ENCODE data around the gene IFNL1. TPM values are rescaled to one million over a fixed set of nuclear protein-coding genes. Genes with fewer than 3 reads are reported as not detected.
"Not testable (repeated sequence)": the region's sequence is repeated elsewhere in the genome, so short reads cannot be mapped to it uniquely, and the experiment has no call there.

The IFNL1 gene
- not detected for polyA plus RNA-seq (2013, experiment 1 of 2; ENCODE audit: insufficient read length)
- not detected for polyA plus RNA-seq (2013, experiment 2 of 2; ENCODE audit: insufficient read length)

DNA sequence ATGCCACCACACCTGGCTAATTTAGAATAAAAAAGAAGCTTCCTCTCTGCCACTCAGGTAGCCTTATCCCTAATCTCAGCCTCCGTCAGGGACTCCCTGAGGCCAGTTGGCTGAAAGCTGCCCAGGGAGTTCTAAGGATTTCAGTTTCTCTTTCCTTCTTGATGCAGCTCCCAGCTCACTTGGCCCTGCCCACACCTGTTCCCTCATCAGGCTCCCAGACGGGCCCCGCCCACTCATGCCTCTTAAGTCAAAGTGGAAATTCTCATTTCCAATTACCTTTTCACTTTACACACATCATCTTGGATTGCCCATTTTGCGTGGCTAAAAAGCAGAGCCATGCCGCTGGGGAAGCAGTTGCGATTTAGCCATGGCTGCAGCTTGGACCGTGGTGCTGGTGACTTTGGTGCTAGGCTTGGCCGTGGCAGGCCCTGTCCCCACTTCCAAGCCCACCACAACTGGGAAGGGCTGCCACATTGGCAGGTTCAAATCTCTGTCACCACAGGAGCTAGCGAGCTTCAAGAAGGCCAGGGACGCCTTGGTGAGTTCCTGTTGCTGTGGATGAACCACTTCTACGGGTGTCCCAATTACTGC is at the start of gene IFNL1:
TSS of gene IFNL1 (plus strand) at position 353 of the 591 bp plus-strand sequence. CDS start at position 368, 15 bp downstream.
- DNase-seq = no peak

DNA sequence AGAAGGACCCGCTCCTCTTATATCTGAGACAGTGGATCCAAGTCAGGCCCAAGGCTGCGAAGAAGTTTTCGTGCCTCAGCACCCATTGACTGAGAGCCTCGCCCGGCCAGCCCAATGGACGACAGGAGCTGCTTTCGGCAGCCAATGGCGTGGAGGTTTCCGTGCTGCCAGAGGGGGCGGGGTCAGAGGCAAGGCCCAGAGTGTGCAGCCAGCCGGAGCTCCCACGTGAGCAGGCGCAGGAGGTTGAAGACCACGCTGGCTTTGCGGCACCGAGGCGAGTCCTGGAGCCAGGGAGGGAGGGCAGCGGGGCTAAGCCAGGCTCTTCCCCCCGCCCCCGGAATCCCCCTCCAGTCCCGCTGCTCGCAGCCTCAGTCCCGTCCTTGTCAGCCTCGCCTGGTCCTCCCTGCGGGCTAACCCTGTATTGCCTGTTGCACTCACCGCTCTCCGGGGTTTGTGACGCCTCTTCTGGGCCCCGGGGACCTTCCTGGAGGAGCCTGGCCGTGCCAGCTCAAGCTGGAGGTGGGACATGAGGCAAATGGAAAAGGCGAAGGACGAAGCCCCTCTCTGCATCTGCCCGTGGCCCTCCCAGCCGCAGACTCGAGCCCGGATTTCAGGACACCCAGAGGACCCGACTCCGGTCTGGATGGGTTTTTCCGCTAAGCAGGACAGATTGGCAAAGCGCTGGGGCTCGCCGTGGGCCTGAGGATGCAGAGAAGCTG is 49.1 kb upstream of the IFNL1 start:
- DNase-seq = peak; percentile 14

DNA sequence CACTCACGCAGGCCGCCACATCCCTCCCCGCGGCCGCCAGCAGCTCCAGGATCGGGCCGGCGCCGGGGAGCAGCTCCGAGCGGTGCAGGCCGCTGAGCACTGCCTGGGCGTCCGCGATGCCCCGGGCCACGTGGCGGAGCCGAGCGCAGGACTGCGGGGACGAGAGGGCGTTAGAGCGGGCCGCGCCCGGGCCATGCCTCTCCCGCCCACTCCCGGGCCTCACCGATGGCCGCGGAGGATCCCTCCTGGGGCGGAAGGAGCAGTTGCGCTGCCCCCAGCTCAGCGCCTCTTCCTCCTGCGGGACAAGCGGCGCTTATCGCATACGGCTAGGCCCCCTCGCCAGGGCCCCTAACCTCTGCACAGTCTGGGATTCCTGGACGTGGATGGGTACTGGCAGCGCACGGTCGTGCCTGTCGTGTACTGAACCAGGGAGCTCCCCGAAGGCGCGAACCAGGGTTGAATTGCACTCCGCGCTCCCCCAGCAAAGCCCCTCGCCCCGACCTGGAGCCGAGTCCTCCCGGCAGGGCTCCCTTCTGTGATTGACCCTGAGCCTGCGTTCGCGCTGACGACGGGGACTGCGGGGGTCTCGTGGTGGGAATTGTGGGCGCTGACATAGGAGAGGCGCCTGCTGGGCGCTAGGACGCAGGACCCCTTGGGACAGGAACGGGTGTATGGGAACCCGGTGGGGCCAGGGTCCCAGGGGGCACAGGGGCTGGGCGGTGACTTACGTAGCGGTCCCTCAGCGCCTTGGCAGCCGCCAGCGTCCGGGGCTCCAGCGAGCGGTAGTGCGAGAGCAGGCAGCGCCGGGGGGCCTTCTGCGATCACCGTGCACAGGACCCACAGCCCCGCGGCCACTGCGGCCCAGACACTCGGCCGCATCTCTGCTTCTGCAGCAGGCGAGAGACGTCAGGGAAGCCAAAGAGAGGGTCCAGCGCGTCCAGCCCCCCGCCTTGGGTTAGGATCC is 48.2 kb upstream of the IFNL1 start:
- peak; percentile 14 for DNase-seq

DNA sequence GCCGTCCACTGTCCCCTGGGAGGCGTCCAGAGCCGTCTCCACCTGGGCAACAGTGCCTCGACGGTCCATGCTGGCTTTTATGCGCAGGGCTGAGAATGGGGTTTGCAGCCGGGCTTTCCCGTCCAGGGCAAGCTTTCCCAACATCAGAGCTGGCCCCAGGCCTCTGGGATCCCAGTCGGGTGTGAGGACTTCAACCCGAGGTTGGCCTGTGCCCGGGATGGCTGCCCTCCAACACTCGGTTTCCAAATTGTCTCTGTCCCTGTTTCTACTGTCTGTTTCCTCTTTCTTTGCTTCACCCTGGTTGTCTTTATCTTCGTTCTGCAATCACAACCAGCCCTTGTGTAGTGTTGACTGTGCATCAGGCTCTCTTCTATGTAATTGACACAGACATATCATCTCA is 47.4 kb upstream of the IFNL1 start, which contains the start of gene IFNL4:
TSS of gene IFNL4 (minus strand) at position 51 of the 400 bp plus-strand sequence.
- DNase-seq = no peak

DNA sequence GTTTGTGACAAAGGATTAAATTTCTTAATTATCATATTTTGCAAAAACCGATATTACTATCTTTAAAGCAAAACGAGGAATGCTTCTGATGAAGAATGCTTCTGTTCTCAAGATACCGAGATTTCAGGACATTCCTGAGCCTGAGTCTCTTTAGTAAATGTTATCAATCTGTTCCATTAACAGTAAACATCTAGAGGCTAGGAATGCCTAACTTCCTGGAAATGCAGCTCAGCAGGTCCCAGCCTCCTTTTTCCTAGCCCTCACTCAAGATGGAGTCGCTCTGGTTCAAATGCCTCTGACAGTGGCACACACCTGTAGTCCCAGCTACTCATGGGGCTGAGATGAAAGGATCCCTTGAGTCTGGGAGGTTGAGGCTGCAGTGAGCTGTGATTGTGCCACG is 45.1 kb upstream of the IFNL1 start:
- DNase-seq = no peak

DNA sequence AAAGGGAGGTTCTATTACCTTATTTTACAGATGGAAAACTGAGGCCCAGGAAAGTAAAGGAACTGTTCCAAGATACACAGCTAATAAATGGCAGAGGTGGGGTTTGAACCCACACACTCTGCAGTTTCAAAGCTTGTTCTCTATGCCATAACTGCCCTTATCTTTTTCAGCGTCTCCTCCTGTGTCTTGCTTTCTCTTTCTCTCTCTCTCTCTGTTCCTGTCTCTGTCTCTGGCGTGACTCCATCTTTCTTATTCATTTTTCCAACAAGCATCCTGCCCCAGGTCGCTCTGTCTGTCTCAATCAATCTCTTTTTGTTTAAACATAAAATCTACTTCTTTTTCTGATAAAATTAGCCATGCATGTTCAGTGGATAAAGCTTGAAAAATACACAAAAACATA is 44.4 kb upstream of the IFNL1 start:
- DNase-seq = no peak

DNA sequence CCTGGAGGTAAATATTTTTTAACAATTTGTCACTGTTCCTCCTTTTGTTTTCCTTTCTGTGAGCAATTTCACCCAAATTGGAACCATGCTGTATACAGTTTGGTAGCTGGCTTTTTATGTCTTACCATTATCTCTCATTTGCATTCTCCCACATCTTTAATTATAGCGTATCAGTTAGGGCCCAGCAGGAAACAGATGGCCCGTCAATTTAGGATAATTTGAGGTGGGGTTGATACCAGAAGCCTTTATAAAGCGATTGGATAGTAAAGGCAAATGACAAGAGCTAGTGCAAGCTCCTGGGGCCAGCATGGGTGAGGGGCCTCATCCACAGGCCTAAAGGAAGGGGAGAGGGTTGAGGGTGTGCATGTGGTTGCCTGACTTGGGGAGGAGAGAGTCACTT is 43.7 kb upstream of the IFNL1 start:
- no peak for DNase-seq

DNA sequence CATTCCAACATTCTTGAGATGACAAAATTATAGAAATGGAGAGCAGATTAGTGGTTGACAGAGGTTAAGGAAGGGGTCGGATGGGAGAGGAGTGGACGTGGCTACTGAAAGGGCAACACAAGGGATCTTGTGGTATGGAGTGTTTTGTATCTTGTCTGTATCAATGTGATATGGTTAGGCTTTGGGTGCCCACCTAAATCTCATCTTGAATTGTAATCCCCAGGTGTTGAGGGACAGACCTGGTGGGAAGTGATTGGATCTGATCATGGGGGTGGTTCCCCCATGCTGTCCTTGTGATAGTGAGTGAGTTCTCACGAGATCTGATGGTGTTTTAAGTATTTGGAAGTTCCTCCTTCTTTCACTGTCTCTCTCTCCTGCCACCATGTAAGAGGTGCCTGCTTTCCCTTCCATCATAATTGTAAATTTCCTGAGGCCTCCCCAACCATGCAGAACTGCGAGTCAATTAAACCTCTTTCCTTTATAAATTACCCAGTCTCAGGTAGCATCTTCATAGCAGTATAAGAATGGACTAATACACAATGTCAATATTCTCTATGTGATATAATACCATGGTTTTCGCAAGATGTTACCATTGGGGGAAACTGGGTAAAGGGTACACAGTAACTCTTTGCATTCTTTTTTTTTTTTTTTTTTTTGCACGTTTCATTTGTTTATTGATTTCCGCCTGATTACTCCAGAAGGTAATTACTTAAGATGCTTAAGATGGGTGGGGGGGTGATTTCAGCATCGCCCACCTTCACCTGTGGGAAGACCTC is 42.6 kb upstream of the IFNL1 start:
- no peak for DNase-seq

DNA sequence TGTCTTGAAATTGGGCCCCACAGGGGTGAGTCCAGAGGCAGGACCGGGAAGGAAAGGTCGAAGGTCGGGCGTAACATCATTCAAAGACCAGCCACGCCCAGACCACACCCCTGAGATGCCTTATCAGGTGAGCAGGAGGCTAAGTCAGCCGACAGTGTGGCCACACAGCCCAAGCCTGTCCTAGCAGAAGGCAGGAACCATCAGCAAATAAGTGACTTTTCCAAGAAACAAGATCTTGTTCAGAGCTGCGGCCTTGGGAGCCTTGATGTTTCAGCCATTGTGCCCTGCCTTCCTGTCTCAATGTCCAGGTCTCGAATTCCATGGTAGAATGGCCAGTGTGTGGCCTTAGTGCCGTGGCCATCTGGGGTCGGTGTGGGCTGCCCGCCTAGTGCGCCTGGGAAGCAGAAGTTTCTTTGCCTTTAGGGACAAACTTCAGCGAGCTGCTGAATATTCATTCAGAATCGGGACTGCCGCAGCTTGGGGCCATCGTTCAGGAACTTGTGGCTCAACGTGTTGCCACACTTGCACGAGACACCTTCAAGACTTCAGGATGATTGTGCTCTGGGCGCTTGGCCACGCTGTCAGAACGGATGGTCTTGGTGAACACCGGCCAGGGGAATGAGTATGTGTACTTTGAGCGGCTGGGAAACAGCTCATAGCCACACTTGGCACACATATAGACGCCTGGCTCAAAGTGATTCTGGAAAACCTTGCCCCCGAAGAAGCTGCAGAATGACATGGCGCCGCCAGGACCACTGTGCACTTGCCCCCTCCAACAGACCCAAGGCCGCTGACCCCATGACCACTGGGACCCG is 41.5 kb upstream of the IFNL1 start:
- DNase-seq = no peak

DNA sequence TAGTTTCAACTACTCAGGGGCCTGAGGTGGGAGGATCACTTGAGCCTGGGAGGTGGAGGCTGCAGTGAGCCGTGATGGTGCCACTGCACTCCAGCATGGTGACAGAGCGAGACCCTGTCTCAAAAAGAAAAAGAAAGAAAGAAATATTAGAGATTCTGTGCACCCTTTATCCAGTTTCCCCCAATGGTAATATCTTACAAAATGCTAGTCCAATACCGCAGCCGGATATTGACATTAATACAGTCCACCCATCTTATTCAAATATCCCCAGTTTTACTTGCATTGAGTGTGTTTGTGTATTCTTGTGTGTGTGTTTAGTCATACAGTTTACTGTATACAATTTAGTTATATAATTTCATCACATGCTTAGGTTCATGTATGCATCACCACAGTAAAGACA is 39.0 kb upstream of the IFNL1 start:
- no peak for DNase-seq

DNA sequence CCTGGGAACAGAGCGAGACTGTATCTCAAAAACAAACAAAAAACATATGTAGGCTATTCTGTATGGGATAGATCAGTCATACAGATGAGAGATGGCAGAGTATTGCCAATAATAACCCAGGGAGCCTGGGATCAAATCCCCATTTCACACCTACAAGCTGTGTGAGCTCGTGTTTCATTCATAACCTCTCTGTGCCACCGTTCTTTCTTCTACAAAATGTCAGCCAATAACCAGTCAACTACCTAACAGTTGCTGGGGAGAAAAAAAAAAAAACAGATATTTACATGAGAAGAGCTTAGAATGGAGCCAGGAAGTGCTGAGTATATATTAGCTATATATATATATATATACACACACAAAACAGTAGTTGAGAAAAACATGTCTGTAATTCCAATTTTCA is 34.5 kb upstream of the IFNL1 start:
- no peak for DNase-seq

DNA sequence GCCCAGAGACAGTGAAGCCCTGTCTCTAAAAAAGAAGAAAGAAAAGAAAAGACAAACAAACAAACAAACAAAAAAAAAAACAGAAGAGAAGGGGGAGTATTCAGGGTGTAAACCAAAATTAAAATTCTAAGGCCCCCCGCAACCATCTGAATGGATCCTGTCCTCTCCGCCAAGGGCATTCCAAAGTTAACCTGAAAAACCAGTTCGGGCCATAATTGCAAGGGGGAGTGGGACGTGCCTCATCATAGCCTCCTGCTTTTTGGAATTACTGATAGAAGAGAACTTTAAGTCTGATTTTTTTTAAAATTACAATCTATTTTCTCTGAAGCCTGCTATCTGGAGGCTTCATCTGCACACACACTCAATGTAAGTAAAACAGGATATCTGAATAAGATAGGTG is 33.7 kb upstream of the IFNL1 start:
- no peak for DNase-seq

DNA sequence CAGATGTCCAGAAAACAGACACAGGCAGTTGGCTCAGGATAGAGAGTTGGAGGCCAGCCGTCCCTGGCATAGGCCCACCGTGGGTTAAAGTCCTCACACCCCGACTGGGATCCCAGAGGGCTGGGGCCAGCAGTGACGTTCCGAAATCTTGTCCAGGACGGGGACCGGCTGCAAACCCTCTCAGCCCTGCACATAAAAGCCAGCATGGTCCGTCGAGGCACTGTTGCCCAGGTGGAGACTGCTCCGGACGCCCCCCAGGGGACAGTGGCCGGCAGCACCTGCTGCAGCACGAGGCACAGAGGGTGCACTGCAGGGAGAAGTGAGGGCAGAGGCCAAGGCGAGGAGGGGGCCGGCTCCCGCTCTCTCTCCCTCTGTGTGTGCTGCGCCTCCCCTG is 32.3 kb upstream of the IFNL1 start:
- DNase-seq = no peak

DNA sequence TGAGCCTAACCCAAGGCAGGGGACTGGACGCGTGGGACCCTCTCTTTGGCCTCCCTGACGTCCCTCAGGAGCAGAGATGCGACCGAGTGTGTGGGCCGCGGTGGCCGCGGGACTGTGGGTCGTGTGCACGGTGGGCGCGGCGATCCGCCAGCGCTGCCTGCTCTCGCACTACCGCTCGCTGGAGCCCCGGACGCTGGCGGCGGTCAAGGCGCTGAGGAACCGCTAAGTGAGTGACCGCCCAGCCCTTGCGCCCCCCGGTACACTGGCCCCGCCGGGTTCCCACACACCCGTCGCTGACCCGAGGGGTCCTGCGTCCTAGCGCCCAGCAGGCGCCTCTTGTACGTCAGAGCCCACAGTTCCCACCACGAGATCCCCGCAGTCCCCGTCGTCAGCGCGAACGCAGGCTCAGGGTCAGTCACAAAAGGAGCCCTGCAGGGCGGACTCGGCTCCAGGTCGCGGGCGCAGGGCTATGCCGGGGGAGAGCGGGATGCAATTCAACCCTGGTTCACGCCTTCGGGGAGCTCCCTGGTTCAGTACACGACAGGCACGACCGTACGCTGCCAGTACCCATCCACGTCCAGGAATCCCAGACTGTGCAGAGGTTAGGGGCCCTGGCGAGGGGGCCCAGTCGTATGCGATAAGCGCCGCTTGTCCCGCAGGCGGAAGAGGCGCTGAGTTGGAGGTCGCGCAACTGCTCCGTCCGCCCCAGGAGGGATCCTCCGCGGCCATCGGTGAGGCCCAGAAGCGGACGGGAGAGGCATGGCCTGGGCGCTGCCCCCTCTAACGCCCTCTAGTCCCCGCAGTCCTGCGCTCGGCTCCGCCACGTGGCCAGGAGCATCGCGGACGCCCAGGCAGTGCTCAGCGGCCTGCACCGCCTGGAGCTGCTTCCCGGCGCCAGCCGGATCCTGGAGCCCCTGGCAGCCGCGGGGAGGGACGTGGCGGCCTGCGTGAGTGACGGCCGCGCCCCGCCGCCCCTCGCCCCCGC is 31.6 kb upstream of the IFNL1 start:
- peak; percentile 4 for DNase-seq

DNA sequence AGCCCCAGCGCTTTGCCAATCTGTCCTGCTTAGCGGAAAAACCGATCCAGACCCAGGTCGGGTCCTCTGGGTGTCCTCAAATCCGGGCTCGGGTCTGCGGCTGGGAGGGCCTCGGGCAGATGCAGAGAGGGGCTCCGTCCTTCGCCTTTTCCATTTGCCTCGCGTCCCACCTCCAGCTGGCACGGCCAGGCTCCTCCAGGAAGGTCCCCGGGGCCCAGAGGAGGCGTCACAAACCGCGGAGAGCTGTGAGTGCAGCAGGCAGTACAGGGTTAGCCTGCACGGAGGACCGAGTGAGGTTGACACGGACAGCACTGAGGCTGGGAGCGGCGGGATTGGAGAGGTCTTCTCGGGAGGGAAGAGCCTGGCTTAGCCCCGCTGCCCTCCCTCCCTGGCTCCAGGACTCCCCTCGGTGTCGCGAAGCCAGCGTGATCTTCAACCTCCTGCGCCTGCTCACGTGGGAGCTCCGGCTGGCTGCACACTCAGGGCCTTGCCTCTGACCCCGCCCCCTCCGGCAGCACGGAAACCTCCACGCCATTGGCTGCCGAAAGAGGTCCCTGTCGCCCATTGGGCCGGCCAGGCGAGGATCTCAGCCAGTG is 30.8 kb upstream of the IFNL1 start:
- DNase-seq = peak; percentile 2

DNA sequence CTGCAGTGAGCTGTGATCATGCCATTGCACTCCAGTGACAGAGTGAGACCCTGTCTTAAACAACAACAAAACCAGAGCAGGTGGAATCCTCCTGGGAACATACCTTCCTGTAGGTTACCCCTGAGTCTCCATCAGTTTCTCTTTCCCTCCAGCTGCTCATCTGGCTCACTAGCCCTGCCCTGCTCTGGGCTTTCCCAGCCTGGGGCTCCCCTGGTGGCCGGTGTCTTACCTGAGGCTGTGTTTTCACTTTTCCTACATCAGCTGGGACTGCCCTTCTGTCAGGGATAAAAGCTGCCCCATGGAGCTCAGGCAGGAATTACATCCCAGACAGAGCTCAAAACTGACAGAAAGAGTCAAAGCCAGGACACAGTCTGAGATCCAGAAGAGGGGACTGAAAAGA is 28.1 kb upstream of the IFNL1 start, which contains the start of gene IFNL2:
TSS of gene IFNL2 (plus strand) at position 312 of the 400 bp plus-strand sequence. CDS start 173 bp downstream, outside the sequence.
- not testable (repeated sequence) for DNase-seq

DNA sequence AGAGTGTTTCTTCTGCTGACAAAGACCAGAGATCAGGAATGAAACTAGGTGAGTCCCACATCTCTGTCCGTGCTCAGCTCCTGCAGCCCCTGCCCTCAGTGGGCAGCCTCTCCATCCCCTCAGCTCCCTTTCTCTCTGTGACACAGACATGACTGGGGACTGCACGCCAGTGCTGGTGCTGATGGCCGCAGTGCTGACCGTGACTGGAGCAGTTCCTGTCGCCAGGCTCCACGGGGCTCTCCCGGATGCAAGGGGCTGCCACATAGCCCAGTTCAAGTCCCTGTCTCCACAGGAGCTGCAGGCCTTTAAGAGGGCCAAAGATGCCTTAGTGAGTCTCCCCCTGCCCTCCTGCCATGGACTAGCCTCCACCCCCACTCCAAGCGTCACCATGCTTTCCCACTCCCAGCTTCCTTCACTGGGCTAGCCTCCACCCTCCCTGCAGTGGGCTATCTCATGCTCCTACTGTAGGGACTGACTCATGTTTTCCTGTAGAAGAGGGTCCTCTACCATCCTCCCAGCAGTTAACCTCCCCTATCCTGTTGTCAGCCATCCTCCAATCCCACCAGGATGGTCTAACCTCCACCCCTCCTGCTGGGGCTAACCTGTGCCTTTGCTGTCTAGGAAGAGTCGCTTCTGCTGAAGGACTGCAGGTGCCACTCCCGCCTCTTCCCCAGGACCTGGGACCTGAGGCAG is 27.5 kb upstream of the IFNL1 start:
- not testable (repeated sequence) for DNase-seq

DNA sequence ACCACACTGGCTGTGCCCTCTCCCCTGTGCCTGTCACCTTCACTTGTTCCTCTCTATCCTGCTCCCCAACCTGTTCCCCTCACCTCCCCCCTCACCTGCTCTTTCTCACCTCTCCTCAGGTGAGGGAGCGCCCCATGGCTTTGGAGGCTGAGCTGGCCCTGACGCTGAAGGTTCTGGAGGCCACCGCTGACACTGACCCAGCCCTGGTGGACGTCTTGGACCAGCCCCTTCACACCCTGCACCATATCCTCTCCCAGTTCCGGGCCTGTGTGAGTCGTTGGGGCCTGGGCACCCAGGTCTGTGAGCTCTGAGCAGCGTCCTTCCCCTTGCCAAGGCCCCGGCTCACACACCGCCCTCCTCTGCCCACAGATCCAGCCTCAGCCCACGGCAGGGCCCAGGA is 26.8 kb upstream of the IFNL1 start:
- DNase-seq = not testable (repeated sequence)
